HG03342 (cell line): ENCODE data around the gene VDAC2.
A peak's percentile ranks its signal among the peaks of the same experiment; 100 is the strongest.
"Not testable (repeated sequence)": the region's sequence is repeated elsewhere in the genome, so short reads cannot be mapped to it uniquely, and the experiment has no call there.

Experiments
- ATAC-seq: cut with Tn5 transposase; IDR thresholded peaks from one replicate; pipeline ENCODE4 v1.9.1; 2021; ENCODE audit warnings: mild to moderate bottlenecking, moderate library complexity; ENCODE audit not compliant: unreplicated experiment

VDAC2 gene, protein sequence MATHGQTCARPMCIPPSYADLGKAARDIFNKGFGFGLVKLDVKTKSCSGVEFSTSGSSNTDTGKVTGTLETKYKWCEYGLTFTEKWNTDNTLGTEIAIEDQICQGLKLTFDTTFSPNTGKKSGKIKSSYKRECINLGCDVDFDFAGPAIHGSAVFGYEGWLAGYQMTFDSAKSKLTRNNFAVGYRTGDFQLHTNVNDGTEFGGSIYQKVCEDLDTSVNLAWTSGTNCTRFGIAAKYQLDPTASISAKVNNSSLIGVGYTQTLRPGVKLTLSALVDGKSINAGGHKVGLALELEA

DNA sequence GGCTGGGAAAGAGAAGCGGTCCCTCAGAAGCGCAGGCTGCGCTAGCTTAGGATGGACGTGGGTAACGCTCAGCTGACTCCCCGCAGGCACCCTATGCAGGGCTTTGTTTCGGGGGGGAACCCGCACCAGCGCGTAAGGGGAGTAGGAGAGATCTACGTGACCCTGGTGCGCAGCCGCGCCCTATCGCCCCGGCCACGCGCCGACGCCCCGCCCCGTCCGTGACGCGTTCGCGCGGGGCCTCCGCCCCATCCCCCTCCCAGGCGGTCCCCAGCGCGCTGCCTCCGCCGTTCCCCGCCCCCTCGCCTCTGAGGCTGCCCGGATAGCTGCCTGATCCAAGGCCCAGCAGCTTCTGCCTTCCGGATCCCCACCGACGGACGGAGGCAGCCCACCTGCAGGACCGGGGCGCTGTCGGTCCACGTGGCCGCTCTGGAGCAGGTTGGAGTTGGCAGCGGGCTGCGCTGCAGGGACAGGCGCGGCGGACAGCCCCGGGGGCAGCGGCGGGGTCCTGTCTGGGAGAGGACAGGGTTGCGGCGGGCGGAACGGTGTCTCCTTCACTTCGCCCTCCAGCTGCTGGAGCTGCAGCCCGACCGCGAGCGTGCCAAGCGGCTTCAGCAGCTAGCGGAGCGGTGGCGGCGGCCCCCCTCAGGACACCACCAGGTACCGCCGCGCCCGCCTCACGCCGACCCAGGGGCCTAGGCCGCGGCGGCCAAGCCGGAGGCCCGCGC is at the start of gene VDAC2:
VDAC2 (plus strand) TSS at position 515 of the 725 bp plus-strand sequence. CDS start 363 bp downstream, outside the sequence.
- peak; percentile 82 for ATAC-seq

DNA sequence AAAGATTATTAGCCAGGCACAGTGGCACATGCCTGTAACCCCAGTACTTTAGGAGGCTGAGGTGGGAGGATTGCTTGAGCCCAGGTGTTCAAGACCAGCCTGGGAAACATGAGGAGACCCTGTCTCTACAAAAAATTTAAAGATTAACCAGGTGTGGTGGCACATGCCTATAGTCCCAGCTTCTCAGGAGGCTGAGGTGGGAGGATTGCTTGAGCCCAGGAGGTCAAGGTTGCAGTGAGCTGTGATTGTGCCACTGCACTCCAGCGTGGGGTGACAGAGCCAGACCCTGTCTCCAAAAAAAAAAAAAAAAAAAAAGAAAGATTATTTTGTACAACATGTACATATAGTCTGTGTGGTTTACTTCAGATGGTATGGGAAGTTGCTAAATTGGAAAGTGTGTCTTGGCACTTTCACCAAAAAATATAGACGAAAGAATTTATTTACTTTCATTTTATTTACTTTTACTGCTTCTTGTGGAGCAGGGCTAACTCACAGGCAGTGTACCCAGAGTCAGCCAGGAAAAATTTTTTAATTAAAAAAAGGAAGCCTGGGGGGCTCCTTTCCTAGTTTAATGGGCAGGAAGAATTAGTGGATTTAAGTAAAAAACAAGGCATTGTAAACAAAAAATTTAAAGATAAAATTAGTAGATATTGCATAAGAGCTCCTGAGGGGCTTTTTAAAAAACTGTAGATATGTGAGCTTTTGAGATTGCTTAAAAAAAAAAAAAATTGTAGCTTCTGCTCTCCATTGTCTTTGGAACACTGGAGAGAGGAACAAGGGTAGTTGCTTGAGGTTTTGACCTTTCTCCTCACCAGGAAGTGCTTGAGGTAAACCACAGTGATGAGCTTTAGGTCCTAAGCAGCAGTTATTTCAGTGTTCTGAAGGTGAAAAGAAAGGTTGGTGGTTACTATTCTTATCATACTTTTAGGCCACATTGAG is 44.6 kb upstream of the VDAC2 start:
- peak; percentile 84 for ATAC-seq

DNA sequence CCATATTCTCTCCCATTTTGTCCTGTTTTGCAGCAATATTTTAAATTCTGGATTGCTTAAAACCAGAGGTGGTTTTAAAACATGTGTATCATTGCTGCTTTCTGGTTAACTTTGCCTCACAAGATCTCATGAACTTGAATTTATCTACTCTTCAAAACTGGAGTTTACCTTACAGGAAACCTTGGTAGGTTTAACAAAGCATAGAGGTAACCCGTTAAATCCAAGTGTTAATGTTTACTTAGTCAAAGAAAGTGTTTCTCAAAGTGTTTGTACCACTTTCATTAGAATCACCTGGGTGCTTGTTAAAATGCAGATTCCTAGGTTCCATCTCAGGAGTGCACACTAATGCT is 44.0 kb upstream of the VDAC2 start:
- ATAC-seq, result peak; percentile 24

DNA sequence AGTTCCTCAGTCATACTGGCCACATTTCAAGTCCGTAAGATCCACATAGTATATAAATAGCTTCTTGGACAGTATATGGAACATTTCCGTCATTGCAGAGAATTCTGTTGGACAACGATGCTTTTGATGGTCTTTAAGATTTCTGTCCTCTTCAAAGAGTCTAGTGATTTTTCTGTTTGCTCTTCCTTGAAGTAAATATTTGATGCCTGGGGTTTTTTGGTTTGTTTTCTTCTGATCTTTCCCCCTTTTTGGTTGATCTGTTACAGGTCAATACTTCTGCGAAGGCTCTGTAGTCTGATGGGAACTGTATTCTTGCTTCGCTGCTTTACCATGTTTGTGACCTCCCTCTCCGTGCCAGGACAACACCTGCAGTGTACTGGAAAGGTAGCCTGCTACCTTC is 42.3 kb upstream of the VDAC2 start:
- ATAC-seq, result no peak

DNA sequence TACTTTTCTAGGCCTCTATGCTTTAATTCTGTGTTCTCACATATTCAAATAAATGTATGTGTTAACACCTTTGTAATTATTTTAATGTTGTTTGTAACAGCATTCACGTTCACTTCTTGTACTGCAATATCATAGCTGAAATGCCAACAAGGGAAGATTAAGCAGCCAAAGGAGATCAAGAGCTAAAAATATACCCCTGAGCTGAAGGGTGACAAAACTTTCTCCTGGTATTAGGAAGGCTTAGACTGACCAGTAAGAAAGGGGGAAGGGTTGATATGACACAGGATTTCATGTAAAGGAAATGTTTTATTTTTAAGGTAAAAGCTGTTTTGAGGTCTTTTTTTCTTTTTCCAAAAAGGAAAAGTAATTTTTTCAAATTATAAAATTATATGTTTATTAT is 40.4 kb upstream of the VDAC2 start:
- ATAC-seq, result no peak

DNA sequence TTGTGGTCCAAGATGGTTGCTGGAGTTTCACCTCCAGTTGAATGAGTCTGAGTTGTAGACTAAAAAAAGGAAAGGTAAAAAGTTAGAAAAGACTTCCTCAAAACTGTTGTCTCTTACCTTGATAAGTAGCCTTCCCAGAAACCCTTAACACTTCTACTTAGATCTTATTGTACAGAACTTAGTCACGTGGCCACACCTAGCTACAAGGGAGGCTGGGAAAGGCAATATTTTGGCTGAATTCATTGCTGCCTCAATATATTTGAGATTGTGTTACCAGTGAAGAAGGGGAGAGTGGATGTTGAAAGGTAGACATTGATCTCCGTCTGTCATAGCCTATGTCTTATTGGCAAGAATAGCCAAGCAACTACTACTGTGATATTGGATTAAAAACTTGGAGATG is 35.5 kb upstream of the VDAC2 start:
- no peak for ATAC-seq

DNA sequence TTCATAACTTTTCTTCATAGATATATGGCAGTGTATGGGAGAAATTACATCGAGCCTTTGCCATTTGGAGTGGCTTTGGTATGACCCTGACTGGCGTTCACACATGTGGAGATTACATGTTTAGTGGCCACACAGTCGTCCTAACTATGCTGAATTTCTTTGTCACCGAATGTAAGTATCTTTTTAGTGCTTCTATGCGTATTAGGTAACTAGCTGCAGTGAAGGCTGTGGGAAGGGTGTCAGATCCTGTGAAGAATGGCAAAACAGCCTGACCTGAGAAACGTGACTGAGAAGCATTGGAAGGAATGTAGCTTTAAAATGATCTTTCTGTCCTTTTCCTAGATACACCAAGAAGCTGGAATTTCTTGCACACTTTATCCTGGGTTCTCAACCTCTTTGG is 34.5 kb upstream of the VDAC2 start:
- no peak for ATAC-seq

DNA sequence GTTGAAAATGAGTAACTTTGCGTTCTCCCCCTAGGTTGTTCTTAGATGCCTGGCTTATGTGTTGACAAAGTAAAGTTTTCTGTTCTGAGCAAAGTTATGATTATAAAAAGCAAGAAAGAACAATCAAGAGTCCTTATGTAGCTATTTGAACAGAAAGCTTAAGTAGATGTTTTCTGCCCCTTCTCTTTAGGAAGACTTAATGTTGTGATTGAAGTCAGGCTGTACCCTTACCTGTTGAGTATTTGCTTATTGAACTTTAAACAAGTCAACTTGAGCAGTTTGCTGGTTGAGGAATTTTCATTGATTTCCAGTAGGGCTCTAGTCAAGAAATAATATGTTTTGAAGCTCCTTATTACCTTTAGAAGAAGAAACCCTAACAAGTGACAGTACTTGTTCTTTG is 33.9 kb upstream of the VDAC2 start:
- no peak for ATAC-seq

DNA sequence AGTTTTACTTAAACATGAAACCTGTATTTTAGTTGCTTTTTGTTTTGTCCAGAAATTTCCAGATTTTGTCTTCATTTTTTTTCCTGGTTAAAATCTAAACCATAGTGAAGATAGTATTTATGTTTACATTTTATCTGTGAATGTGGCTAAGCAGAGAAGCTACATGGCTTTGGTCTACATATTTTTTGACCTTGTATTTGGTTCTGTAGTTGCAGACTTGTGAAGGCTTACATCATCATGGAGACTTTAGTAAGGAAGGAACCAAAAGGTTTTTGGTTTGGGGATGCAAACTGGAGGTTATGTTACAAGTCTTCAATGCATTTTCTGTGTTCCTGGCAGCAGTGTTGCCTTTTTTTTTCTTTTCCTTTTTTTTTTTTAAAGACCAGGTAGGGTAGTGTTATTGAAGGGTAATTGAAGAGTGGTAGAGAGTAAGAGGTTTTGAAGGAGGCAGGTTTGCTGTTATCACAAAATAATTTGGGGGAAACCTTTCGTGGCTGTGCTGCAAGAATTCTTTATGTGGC is 30.9 kb upstream of the VDAC2 start:
- ATAC-seq, result no peak

DNA sequence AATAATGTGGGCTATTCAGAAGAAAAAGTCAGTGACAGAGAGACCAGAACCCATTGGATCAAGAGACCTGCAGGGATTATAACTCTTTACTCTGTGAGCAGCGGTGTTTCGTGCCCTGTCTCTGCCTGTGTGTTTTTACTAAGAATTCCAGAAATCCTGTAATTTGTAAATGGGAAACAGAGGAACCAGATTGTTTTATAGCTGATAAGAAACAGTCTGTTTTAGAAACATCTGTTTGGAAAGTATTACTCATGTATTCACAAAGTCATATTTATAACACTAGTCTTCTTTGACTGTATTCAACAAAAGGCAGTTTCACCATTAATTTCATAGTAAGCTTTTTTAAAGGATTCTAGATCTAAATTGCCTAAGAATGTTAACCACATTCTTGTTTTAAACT is 30.0 kb upstream of the VDAC2 start:
- no peak for ATAC-seq

DNA sequence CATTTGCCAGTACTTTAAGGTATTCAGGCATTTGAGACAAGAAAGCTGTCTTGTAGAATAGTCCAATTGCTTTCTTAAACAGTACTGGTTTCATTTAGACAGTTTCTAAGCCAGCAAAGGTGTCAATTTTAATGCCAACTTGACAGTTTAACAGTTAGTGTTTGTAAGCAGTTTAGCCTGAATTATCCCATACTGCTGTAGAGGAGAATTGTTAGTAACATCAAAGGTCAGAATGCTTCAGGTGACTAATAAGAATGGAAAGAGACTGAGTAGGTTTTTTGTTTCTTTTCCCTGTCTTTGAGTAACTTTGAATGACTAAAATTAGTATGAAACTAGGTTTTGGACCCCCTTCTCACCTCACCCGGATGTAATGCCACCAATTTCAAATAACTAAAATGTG is 29.5 kb upstream of the VDAC2 start:
- ATAC-seq, result no peak

DNA sequence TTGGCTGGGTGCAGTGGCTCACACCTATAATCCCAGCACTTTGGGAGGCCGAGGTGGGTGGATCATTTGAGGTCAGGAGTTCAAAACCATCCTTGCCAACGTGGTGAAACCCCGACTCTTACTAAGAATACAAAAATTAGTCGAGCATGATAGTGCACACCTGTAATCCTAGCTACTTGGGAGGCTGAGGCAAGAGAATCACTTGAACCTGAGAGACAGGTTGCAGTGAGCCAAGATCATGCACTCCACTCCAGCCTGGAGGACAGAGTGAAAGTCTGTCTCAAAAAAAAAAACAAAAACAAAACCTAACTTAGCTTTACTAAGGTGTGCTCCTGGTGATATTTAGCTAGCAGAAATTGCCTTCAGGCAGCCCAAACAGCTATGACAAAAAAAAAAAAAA is 24.3 kb upstream of the VDAC2 start:
- ATAC-seq, result no peak

DNA sequence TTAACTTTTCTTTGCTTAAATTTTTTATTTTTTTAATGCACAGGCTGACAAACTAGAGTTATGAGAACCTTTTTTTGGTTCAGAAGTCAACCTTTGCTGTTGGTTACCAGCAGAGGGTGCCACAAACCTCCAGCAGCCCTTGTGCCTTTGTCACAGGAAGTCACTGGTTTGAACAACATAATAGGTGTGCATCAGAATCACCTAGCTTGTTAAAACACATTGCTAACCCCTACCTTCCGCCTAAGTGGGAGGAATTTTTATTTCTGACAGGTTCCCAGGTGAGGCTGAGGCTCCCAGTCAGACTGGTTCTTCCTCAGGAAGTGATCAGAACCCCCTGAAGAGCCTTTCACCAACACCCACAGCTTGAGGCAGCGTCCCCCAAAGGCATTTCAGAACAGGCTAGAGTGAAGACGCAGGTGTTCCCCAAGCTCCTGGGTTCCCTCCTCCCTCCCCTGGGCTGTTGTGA is 22.6 kb upstream of the VDAC2 start:
- no peak for ATAC-seq

DNA sequence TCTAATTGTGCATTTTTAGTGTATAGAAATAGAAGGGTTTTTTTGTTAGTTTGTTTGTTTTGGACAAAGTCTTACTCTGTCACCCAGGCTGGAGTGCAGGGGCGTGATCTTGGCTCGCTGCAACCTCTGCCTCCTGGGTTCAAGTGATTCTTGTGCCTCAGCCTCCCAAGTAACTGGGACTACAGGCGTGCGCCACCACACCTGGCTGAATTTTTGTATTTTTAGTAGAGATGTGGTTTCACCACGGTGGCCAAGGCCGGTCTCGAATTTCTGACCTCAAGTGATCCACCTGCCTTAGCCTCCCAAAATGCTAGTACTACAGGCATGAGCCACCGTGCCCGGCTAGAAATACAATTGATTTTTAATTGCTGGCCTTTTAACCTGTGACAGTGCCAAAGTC is 22.1 kb upstream of the VDAC2 start:
- not testable (repeated sequence) for ATAC-seq

DNA sequence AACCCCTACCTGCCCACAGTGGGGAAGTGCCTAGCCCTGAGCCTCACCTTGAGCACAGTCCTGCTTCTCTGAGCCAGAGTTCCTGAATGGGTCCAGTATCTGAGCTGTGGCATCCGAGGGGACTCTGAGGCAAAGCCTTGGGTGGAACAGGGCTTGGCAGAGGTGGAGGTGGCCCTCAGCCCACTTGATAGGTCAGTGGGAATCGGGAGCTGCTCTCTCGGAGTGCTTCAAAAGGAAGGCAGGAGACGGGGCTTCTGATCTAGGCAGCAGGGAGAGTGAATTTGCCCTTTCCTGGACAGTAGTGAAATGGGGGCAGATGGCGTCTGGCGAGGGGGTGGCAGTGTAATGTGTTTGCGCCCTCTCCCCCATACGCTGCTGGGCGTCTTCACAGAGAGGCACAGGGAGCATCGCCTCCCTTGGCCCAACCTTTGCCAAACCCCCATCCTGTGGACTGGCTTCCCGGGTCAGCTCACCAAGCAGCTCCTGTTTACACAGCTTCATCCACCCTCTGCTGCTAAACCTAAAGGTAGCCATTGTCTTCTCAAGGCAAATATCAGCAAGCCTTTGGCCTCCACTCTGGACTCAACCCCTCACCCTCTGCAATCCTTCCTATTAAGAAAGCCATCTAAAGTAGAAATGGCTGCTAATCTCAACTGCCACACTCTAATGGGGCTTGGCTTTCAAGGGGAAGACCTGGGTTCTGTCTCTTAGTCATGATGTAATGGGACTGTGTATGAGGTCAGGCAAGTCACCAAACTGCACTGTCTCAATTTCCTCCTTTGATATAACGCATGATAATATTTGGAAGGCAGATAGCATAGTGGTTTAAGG is 21.1 kb upstream of the VDAC2 start:
- ATAC-seq, result no peak

DNA sequence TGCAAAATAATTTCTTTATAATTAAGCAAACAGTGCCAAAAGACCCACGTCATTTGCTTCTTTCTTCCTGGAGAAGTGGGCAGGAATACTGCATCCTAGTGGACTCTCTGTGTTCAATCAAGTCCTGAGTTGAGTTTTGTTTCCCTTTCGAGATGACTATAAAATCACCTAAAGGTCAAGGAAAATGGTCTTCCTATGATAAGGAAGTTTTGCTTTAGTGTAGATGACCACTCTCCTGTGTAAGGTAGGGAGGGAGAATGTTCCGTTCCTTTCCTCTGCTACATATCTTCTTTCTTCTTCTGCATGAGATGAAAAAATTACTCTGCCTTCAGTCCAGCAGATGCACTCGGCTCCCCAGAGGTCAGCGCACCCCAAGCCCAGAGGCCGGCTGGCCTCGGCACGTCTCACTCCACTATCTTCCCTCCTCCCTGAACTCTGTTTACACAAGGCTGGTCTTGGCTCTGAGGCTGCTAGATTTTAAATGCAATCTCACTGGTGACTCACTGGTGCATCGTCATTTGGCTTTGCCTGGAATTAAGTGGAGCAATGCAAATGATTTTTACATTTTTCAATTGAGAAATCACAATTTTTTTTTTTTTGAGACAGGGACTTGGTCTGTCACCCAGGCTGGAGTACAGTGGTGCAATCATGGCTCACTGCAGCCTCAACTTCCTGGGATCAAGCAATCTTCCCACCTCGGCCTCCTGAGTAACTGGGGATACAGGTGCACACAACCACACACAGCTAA is 18.6 kb upstream of the VDAC2 start:
- ATAC-seq, result no peak

DNA sequence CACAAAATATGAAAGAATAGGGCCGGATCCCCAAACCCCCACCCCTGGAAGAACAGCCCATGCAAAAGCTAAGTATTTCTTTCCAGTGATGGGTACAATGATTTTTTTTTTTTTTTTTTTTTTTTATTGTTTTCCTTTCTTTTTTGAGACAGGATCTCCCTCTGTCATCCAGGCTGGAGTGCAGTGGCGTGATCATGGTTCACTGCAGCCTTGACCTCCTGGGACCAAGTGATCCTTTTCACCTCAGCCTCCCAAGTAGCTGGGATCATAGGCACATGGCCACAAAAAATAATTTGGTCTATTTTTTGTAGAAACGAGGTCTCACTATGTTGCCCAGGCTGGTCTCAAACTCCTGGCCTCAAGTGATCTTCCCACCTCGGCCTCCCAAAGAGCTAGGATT is 16.0 kb upstream of the VDAC2 start:
- ATAC-seq, result not testable (repeated sequence)

DNA sequence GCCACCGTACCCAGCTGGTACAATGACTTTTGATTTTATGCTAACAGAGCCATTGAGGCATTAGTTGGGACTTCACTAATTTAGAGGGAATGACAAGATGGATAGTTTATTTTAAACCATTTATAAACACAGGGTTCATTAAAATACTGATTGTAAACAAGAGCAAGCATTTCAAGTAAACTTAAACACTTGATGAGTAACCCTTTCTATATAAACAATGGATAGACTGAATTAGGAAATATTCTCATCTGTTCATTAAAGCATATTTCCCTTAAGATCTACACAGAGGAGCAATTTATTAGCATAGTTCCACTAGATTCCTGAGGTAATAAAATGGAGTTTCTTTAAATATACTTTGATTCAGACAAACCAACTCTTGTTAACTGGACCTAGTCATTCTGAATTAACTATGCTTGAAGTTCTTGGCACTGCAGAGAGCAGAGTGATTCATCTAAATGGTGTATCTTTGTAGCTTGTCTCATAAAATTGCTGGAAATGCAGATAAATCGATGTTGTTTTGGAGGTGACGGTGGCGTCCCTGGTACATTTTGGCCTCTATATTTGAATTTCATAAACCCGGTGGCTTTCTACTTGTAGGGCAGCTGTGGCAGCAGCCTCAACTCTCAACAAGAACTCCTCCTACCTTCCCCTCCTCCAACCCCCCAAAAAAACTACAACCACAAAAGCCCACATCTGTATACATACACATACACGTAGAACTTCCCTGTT is 15.4 kb upstream of the VDAC2 start:
- no peak for ATAC-seq

DNA sequence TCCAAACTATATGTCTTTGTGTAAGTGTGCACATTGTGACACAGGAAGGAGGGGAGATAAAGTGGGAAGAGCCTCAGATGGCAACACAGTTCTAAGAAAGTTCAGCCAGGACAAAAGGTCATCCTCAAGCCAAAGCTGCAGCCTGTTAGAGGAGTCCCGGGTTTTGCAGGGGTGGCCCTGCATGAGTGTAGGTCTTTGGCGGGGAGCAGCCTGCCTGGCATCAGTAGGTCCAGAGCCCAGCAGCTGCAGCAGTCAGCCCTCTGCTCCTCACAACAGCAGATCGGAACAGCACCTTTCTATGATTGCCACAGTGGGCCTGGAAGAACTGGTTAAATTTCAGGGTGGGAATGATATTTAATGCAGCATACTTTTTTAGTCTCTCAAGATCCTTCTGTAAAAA is 13.5 kb upstream of the VDAC2 start:
- no peak for ATAC-seq
